Astrocyte (in vitro differentiated cells and primary cell): ENCODE measurements around the gene CALD1. TPM values are rescaled to one million over a fixed set of nuclear protein-coding genes. Genes with fewer than 3 reads are reported as not detected.

Source experiments
- DNase-seq: peaks from one replicate; pipeline ENCODE4 v3.0.0-alpha.2; 2010; ENCODE audit warnings: low read depth
- FAIRE-seq: peaks from 2 replicates; lab custom pipeline; 2011; peaks lifted over from hg19 to GRCh38; lab: Jason Lieb, UNC
- H2AFZ ChIP-seq: 2 replicates; pipeline ENCODE4 v1.6.0; 2012; ENCODE audit warnings: low read depth, low read length, inconsistent platforms
- H3K27ac ChIP-seq: 2 replicates; pipeline ENCODE4 v1.5.1; 2011; ENCODE audit warnings: low read depth, low read length, inconsistent platforms
- H3K27me3 ChIP-seq: 2 replicates; pipeline ENCODE4 v1.6.0; 2011; ENCODE audit warnings: low read length, inconsistent platforms; ENCODE audit not compliant: insufficient read depth
- H3K36me3 ChIP-seq: 2 replicates; pipeline ENCODE4 v1.5.1; 2011; ENCODE audit warnings: low read length, inconsistent platforms; ENCODE audit not compliant: insufficient read depth
- H3K4me1 ChIP-seq: 2 replicates; pipeline ENCODE4 v1.5.1; 2011; ENCODE audit warnings: low read length, inconsistent platforms; ENCODE audit not compliant: insufficient read depth
- H3K4me2 ChIP-seq: 2 replicates; pipeline ENCODE4 v1.6.0; 2012; ENCODE audit warnings: low read length, inconsistent platforms
- H3K4me3 ChIP-seq: 2 replicates; pipeline ENCODE4 v1.5.1; 2011; ENCODE audit warnings: low read depth, mild to moderate bottlenecking, low read length, inconsistent platforms; ENCODE audit not compliant: insufficient read depth
- H3K79me2 ChIP-seq: 2 replicates; pipeline ENCODE4 v1.6.0; 2012; ENCODE audit warnings: mild to moderate bottlenecking, low read length, inconsistent platforms; ENCODE audit not compliant: insufficient read depth
- H3K9ac ChIP-seq: 2 replicates; pipeline ENCODE4 v1.6.0; 2012; ENCODE audit warnings: mild to moderate bottlenecking, low read length, inconsistent platforms
- H3K9me3 ChIP-seq: 2 replicates; pipeline ENCODE4 v1.5.1; 2012; ENCODE audit warnings: low read depth, mild to moderate bottlenecking, low read length, inconsistent platforms; ENCODE audit not compliant: insufficient read depth
- H4K20me1 ChIP-seq: 2 replicates; pipeline ENCODE4 v1.6.0; 2012; ENCODE audit warnings: low read length, inconsistent platforms; ENCODE audit not compliant: insufficient read depth
- H3K27ac Mint-ChIP-seq: one replicate; pipeline ENCODE4 v1.8.0; 2021; ENCODE audit warnings: mild to moderate bottlenecking, mixed read lengths; ENCODE audit not compliant: unreplicated experiment
- H3K27me3 Mint-ChIP-seq: one replicate; pipeline ENCODE4 v1.8.0; 2021; ENCODE audit warnings: low read depth, mixed read lengths; ENCODE audit not compliant: unreplicated experiment
- H3K36me3 Mint-ChIP-seq: one replicate; pipeline ENCODE4 v1.8.0; 2021; ENCODE audit warnings: low read depth, mixed read lengths; ENCODE audit not compliant: unreplicated experiment
- H3K4me1 Mint-ChIP-seq: one replicate; pipeline ENCODE4 v1.8.0; 2021; ENCODE audit warnings: low read depth, mixed read lengths; ENCODE audit not compliant: unreplicated experiment
- H3K4me3 Mint-ChIP-seq: one replicate; pipeline ENCODE4 v1.8.0; 2021; ENCODE audit warnings: mild to moderate bottlenecking, moderate library complexity, mixed read lengths; ENCODE audit not compliant: unreplicated experiment
- H3K9me3 Mint-ChIP-seq: one replicate; pipeline ENCODE4 v1.8.0; 2021; ENCODE audit warnings: mild to moderate bottlenecking, mixed read lengths; ENCODE audit not compliant: unreplicated experiment
- EZH2 ChIP-seq: IDR thresholded peaks from 2 replicates; pipeline ENCODE4 v1.6.1; 2012; ENCODE audit warnings: mild to moderate bottlenecking, low read length, inconsistent platforms; ENCODE audit not compliant: insufficient read depth
- total RNA-seq: library from RNA; stranded (reverse); gene quantifications from 2 replicates; pipeline ENCODE4 v1.2.1, GENCODE V29; 2021
- TF ChIP-seq, protein P1 (sequence below): IDR thresholded peaks from 2 replicates; pipeline ENCODE4 v1.5.1; 2011; ENCODE audit warnings: low read depth, mild to moderate bottlenecking, inconsistent platforms, low read length, moderate library complexity; ENCODE audit not compliant: insufficient read depth

The CALD1 gene
- total RNA-seq, 1 donor from 2014 or later: 1,872 TPM

DNA sequence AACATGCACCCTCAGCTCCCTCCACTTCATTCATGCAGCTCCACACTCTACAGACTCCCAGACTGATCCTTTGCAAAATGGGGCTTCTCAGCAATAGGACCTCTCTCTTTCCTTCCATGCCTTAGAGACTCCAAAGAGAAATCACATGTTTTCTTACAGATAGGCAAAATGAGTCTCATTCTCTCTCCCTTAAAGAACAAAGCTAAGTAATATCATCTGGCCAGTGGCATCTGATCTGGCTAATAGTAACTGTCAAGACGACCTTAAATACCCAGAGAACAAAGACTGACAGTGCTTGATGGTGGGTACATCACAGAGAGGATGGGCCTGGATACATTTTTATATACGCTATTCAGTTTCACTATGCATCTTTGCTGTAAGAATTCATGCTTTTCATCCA, 43.1 kb upstream of the CALD1 start:
- no peaks in the 10 kb centered on the region for H3K27me3 Mint-ChIP-seq
- FAIRE-seq (no peak), DNase-seq (no peak)
- no peaks in the 10 kb centered on the region for H3K9me3 ChIP-seq
- peaks cover 9% of the 10 kb centered on the region for H3K36me3 Mint-ChIP-seq
- H3K27ac Mint-ChIP-seq: peak overlapping the region; percentile 81
- TF ChIP-seq EZH2: no peak
- TF ChIP-seq, protein P1, sequence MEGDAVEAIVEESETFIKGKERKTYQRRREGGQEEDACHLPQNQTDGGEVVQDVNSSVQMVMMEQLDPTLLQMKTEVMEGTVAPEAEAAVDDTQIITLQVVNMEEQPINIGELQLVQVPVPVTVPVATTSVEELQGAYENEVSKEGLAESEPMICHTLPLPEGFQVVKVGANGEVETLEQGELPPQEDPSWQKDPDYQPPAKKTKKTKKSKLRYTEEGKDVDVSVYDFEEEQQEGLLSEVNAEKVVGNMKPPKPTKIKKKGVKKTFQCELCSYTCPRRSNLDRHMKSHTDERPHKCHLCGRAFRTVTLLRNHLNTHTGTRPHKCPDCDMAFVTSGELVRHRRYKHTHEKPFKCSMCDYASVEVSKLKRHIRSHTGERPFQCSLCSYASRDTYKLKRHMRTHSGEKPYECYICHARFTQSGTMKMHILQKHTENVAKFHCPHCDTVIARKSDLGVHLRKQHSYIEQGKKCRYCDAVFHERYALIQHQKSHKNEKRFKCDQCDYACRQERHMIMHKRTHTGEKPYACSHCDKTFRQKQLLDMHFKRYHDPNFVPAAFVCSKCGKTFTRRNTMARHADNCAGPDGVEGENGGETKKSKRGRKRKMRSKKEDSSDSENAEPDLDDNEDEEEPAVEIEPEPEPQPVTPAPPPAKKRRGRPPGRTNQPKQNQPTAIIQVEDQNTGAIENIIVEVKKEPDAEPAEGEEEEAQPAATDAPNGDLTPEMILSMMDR: no peak
- no peaks in the 10 kb centered on the region for H3K27me3 ChIP-seq
- H3K9me3 Mint-ChIP-seq: no peaks in the 10 kb centered on the region
- H3K27ac ChIP-seq: peak overlapping the region; percentile 95
- H3K4me1 ChIP-seq: peaks cover 30% of the 10 kb centered on the region
- H3K4me2 ChIP-seq: no peak overlapping the region
- H3K79me2 ChIP-seq: no peaks in the 10 kb centered on the region
- H3K36me3 ChIP-seq: no peaks in the 10 kb centered on the region
- H3K4me3 Mint-ChIP-seq: no peak overlapping the region
- no peak overlapping the region for H3K9ac ChIP-seq
- peaks cover 59% of the 10 kb centered on the region for H3K4me1 Mint-ChIP-seq
- no peak overlapping the region for H3K4me3 ChIP-seq
- no peaks in the 10 kb centered on the region for H4K20me1 ChIP-seq
- no peak overlapping the region for H2AFZ ChIP-seq

DNA sequence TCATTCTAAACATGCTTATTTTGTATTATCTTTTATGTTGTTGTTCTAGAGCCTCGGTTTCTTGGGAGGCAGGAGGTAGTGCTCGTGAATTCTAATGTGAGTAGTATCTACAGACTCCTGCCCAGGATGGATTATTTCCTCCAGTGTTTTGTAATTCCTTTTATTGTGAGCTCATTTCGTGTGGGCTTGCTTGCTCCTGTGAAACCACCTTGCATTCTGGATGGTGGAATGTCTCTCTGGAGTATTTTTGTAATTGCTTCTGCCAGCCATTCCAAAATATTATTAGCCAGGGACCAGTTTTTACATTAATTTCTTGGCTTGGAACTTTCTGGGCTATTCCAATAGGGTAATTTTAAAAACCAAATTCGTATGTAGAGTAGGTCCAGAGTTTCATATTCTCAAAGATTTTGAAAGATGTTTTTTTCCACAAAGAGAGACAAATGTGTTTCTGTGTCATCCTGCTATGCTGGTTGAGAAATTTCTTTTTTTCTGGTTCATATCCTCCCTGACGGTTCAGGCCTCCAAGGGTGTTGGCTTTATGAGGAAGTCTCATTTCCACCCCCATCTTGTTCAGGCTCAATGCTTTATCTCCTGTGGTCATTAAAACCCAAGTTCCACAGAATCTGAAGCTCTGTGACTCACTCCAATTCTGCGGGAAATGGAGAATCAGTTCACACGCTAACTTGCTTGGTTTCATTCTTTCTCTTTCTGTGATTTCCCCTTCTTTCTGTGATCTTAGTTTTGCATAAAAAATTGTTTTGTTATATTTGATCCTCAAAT, 41.7 kb upstream of the CALD1 start:
- peaks cover 64% of the 10 kb centered on the region for H3K4me1 Mint-ChIP-seq
- Histone ChIP-seq H3K79me2 (no peaks in the 10 kb centered on the region), H3K9ac (peak overlapping the region; percentile 73), H3K36me3 (no peaks in the 10 kb centered on the region), H3K4me3 (peak overlapping the region; percentile 17), H3K4me2 (peak overlapping the region; percentile 69), H4K20me1 (no peaks in the 10 kb centered on the region), H3K9me3 (no peaks in the 10 kb centered on the region), H3K27me3 (no peaks in the 10 kb centered on the region), H2AFZ (no peak overlapping the region), H3K27ac (peak overlapping the region; percentile 95), H3K4me1 (peaks cover 43% of the 10 kb centered on the region)
- peak overlapping the region; percentile 96 for H3K27ac Mint-ChIP-seq
- no peaks in the 10 kb centered on the region for H3K9me3 Mint-ChIP-seq
- FAIRE-seq (peak; percentile 85), DNase-seq (peak; percentile 98)
- peak overlapping the region; percentile 37 for H3K4me3 Mint-ChIP-seq
- H3K36me3 Mint-ChIP-seq: peaks cover 9% of the 10 kb centered on the region
- TF ChIP-seq, protein P1: no peak
- no peak for TF ChIP-seq EZH2
- H3K27me3 Mint-ChIP-seq: no peaks in the 10 kb centered on the region

DNA sequence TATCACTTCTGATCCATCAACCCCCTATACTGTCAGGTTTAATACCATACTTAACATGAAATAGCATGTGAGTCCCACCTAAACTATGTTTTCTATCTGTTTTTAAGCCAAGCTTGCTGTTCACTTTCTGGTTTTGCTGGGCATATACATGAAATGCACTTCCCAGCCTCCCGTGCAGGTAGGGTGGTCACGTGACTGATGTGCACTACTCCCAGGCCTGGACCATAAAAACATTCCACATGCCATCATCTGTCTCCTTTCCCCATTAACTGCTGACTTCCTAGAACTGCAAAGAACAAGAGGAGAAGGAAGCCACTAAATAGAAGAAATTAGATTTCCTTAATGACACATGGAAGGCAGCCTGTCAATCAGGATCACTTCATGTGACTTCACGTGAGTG, 40.1 kb upstream of the CALD1 start:
- Histone ChIP-seq H3K27ac (peak overlapping the region; percentile 95), H3K4me2 (no peak overlapping the region), H3K79me2 (no peaks in the 10 kb centered on the region), H3K27me3 (no peaks in the 10 kb centered on the region), H3K36me3 (no peaks in the 10 kb centered on the region), H4K20me1 (no peaks in the 10 kb centered on the region), H3K9ac (peak overlapping the region; percentile 73), H3K4me1 (peaks cover 56% of the 10 kb centered on the region), H3K9me3 (no peaks in the 10 kb centered on the region), H3K4me3 (no peak overlapping the region), H2AFZ (no peak overlapping the region)
- H3K9me3 Mint-ChIP-seq: no peaks in the 10 kb centered on the region
- peak overlapping the region; percentile 76 for H3K27ac Mint-ChIP-seq
- DNase-seq (no peak), FAIRE-seq (no peak)
- H3K27me3 Mint-ChIP-seq: no peaks in the 10 kb centered on the region
- no peak for TF ChIP-seq EZH2
- TF ChIP-seq, protein P1: no peak
- peaks cover 80% of the 10 kb centered on the region for H3K4me1 Mint-ChIP-seq
- H3K4me3 Mint-ChIP-seq: no peak overlapping the region
- peaks cover 9% of the 10 kb centered on the region for H3K36me3 Mint-ChIP-seq
